Measurements from ENCODE around the gene SPEM3.
A peak's percentile ranks its signal among the peaks of the same experiment; 100 is the strongest.

Gene SPEM3

GRCh38 chr17:7428557-7428956, at the start of gene SPEM3:
SPEM3 (plus strand) TSS chr17:7428857; CDS start chr17:7428903, 46 bp downstream.
- DNase-seq, result no peak

GRCh38 chr17:7379134-7379533, 49.5 kb upstream of the SPEM3 start:
- DNase-seq, result no peak

GRCh38 chr17:7380321-7380720, 48.3 kb upstream of the SPEM3 start:
- DNase-seq, result no peak

GRCh38 chr17:7380855-7381683, 47.6 kb upstream of the SPEM3 start, which contains the start of gene TNK1:
TNK1 (plus strand) TSS chr17:7381089; CDS start chr17:7382927, 1,838 bp downstream.
- no peak for DNase-seq

GRCh38 chr17:7382901-7383300, 45.8 kb upstream of the SPEM3 start:
- no peak for DNase-seq

GRCh38 chr17:7383371-7383741, 45.3 kb upstream of the SPEM3 start:
- DNase-seq, result no peak

GRCh38 chr17:7383742-7384488, 44.7 kb upstream of the SPEM3 start:
- peak; percentile 13 for DNase-seq

GRCh38 chr17:7384489-7385081, 44.1 kb upstream of the SPEM3 start:
- DNase-seq, result no peak

- no peak for DNase-seq
Measured at GRCh38 chr17:7388856-7389255, 39.8 kb upstream of the SPEM3 start.

- no peak for DNase-seq
Measured at GRCh38 chr17:7389924-7390910, 38.4 kb upstream of the SPEM3 start.

- no peak for DNase-seq
Measured at GRCh38 chr17:7391307-7391706, 37.4 kb upstream of the SPEM3 start.

GRCh38 chr17:7392696-7393612, 35.7 kb upstream of the SPEM3 start:
- no peak for DNase-seq

GRCh38 chr17:7393613-7394451, 34.8 kb upstream of the SPEM3 start:
- no peak for DNase-seq

- peak; percentile 33 for DNase-seq
Measured at GRCh38 chr17:7394452-7395191, 34.0 kb upstream of the SPEM3 start, which contains the start of gene PLSCR3. PLSCR3 (minus strand) TSS chr17:7394525; CDS start chr17:7394110, 415 bp downstream.

GRCh38 chr17:7396147-7396546, 32.5 kb upstream of the SPEM3 start:
- no peak for DNase-seq

- DNase-seq, result no peak
Measured at GRCh38 chr17:7398612-7399011, 30.0 kb upstream of the SPEM3 start.

GRCh38 chr17:7403043-7403726, 25.5 kb upstream of the SPEM3 start:
- DNase-seq, result no peak

- DNase-seq, result no peak
Measured at GRCh38 chr17:7403727-7403976, 25.0 kb upstream of the SPEM3 start.
